Inflammatory macrophage (primary cell): ENCODE results near the gene CTDP1.
"Not testable (repeated sequence)": the region's sequence is repeated elsewhere in the genome, so short reads cannot be mapped to it uniquely, and the experiment has no call there.

Experiments
- DNase-seq, 2 donors: peaks; one replicate each; pipeline ENCODE4 v3.0.0-alpha.2; 2020 to 2022

Gene CTDP1

DNA sequence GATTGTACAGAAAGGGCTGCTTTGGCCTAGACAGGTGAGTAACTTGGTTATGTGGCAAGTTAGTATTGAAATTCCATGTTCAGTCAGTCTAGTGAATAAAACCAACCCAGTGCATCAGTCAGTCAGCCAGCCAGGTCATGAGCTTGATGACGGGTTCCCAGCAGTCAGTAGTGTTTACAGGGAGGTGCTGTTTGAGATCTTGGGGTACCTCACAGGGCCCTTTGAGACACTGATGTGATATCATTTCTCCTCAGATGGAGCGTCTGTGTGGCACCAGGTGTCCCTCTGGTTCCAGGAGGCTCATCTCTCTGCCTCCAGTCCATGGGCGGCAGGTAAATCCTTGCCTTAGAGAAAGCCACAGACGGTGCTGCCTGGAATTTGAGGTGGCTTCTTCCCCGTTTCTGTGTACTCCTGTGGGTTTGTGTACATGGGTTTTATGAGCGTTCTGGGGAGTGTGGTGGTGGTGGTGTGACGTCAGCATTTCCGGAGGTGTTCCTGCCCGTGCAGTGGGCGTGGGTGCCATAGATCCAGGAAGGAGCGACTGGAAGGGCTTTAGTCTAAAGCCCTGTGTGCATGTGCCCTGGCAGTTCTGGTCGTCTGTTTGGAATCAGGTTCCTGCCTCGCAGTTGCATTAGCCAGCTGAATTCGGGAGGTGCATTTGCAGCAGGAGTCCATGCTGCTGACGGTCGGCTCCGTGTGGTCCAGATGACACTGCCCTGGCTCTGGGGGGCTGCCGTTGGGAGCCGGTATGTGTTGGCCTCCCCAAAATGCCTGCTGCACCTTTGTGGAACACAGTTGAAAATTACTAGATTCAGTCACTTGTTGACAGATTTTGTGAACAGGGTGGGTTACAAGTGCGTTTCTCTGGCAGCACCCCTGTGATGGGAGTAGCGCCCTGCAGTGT is 2.1 kb downstream of the CTDP1 start:
- peak; percentile 57 to 63 for DNase-seq

DNA sequence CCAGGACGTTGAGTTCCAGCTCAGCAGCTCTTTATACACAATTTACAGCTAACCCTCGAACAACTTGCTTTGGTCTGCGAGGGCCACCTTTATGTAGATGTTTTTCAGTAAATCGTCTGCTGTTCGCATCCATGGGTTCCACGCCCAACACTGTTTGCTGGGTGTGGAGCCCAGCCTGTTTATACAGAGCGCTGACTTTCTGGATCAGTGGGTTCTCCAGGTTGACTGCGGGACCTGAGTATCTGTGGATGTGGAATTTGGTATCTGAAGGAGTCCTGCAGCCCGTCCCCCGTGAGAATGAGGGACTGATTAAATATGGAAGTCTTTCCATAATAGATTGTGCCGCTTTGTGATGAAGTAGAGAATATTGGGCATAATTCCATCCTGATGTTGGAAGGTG is 2.9 kb downstream of the CTDP1 start:
- DNase-seq: no peak

DNA sequence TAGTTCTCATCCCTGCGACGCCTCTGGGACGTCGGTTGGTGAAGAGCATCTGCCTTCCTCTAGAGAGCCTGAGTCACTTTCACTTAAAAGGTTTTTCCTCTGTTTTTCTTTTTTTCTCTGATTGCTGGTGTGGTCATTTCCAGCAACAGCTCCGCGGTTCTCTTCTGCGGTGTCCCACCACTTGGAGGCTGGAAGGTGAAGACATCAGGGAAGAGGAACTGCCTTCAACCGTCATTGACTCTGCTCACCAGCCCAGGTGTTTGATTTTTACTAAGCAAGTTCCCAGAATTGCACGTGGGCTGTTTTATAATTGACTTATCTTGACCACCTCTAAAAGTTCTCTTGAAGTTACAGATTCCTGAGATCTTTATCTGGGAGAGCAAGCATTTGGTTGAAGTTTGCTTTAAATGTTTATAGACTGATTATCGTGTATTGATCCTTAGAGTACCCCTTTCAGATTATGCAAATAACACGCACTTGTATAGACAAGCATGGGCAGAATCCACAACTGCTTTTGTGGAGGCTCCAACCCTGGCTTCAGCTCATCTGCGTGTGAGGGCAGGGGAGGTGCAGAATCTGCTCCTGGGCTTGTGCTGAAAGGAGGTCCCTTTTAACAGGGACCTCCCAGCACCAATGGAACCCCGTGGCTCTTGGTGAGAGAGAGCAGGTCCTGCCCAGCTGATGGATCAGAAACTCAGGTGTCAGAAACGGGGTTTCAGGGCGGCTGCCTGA is 3.5 kb downstream of the CTDP1 start:
- DNase-seq: peak in 1 of 2 donors; percentile 16

DNA sequence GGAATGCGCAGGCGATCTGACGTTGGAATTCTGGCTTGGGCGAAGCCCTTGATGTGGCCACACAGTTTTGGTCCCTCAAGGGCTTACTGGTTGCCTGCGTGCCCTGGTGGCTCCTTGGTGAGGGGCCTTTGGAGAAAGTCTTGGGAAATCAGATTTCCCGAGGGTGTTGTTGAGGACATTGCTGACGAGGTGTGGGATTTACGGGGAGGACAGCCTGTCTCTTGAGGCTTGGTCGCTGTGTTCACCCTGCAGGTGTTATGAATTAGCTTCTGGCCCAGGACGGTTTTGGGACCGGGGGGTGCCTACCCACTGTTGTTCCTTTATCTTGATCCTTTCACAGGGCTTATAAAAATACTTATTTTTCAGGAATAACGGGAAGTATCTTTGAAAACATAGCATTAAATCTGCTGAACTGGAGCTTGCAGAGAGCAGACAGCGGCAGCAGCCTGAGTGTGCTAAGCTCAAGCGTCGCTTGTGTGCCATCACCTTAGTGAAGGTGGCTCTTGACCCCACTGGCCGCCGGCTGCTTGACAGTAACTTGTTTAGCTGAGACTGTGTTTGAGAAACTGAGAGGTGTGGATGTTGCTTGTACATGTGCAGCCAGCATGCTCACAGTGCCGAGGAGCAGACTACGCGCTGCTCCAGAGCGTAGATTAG is 4.2 kb downstream of the CTDP1 start:
- DNase-seq: no peak

DNA sequence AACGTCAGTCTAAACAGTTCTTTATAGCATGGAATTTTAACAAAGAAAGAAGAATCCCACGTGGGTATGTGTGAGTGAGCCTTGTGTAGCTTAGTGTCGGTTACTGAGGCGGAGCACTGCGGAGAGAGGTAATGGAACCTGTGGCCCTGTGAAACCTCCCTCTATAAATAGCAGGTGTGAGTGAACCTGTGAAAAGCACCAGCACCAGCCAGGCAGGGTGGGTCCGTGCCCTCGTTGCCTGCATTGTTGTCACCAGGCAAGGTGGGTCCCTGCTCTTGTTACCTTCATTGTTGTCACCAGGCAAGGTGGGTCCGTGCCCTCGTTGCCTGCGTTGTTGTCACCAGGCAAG is 4.7 kb downstream of the CTDP1 start:
- DNase-seq: no peak

DNA sequence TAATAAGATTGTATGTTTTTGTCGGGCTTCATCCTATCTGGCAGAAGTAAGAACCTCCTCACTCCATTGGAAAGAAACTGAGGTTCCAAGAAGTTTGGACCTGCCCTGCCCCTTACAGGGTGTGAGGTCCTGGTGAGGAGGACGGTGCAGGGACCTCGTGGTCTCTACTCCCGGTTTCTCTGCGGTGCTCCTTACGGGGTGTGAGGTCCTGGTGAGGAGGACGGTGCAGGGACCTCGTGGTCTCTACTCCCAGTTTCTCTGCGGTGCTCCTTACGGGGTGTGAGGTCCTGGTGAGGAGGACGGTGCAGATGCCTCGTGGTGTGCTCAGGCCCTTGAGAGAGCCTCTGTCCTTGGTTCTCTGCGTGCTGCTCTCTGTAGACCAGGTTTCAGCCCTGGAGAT is 5.2 kb downstream of the CTDP1 start:
- DNase-seq: no peak

DNA sequence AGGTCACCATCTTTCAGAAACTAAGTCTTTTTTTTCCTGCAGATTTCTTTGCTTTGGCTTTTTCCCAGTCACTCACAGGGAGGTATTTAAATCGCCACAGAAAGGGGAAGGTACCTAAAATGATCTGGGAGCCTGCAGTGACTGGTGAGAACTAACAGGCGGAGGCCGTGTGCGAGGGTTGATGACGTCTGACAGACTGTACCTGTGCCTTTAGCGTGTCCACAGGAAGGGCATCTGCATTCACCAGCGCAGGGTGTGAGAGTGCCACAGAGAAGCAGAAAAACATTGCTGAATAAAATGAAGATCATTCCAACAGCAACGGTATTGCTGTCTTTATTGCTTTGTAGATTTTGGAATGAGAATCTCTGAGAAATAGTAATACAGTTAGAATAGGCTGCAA is 5.7 kb downstream of the CTDP1 start:
- DNase-seq: no peak

DNA sequence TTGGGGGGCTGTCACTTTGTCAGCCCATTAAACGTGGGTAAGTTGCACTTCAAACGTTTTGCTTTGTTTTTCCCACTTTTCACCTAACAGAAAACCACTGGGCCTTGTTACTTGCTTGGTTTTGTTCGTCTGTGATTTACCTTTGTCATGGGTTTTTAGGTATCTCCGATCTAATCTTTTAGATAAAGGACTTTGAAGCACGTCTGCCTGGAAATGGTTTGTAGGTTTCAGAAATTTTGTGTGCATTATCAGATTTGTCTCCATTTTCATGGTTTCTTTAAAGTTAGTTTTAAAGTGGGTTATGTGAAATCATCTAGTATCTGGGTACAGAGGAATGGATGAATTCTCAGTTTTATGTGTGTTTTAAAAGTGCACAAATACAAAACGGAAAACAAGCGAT is 6.4 kb downstream of the CTDP1 start:
- DNase-seq: no peak

DNA sequence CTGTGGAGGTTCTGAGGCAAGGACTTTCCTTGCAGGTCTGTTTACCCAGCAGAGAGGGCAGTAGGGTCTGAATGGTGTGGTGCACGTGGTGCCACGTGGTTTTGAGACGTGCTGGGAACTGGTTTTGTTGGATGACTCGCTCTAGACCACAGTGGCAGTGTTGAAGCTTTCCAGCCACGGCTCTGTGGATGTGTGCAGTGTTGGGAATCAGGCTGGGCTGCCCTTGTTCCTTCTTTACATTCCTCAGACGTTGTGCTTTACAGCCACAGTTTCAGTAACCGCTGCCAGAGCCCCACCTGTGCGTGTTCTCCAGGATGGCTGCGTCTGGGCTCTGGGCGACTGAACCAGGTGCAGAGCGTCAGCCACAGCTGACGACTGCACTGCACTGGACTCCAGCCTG is 8.2 kb downstream of the CTDP1 start:
- no peak for DNase-seq

DNA sequence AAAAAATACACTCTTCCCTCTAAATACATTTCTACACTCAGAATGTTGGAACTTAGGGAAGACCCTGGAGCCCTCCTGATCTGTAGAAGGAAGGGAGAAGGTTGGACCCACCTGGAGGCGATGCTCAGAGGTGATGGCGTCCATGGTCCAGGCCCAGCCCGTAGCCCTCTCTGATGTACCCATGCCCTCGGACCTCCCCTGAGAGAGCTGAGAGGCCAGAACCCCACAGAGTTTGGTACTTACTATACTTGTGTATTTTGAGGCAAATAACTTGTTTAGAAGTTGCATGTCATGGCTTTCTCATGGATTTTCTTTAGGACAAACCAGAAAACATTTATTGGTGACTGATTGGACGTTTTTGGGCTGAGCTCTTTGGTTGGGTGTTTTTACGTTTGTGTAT is 10.5 kb downstream of the CTDP1 start:
- DNase-seq: no peak

DNA sequence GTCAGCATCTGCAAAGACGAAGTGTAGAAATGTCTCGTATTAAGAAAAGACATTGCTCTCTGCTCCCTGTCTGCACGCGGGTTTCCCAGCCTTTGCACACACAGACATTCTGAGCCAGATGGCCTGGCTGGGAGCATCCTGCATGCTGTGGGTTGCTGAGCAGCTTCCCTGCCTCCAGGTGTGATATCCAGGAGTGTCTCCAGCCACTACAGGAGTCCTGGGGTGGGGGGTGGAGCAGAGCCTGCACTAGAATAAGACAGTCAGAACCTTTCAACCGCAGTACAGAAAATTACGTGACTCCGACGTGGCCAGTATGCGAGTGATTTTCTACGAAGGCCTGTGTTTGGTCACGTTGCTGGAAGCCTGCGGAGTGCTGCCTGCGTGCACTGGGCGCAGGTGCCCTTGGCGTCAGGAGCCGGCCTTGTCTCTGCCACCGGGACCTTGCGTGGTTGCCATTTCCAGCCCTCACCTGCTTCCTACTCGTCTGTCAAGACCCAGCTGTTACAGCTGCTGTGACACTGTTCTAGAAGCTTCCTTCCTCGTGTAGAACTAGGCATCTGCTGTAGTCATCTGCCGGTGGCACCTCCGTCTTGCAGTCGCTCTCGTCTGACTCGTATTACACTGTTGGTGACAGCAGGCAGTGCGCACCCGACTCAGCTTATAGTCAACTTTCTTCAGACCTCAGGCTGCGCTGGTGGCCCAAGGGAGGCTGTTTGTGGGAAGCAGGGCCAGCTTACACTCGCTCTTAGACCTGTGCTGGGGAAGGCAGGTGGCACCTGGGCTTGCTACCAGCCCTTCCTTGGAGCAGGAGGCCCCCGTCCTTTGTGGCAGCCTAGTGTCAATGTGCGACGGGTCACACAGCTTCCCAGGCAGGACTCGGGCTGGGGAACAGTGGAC is 11.2 kb downstream of the CTDP1 start:
- DNase-seq: no peak

DNA sequence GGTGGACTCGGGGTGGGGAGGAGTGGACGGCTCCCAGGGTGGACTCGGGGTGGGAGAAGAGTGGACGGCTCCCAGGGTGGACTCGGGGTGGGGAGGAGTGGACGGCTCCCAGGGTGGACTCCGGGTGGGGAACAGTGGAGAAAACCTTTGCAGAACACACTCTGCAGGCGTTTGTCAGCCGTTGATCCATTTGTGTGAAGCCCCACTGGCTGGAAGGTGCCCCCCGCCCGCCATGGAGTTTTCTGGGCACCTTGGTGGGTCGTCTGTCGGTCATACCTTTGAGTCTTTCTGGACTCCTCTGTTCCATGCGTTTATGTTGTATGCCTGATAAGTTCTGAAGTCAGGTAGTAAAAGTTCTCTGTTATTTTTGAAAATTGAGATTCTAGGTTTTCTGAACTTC is 12.5 kb downstream of the CTDP1 start:
- DNase-seq: no peak

DNA sequence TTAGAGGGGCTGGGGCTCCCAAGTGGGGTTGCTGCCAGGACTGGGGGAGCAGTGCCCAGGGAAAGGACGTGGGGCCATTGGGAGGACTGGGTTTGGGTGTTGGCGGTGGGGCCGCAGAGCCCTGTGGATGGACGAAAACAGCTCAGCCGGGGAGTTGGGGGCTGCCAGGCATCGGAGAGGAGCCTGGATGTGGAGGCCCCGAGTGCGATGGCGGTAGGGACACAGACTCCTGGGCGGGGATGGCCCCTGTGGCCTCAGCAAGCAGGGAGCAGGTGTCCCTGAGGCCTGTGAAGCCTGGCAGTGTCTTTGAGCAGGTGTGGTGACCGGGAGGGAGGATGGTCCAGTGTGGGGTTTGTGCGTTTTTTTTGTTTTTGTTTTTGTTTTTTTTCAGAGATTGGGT is 13.3 kb downstream of the CTDP1 start:
- no peak for DNase-seq

DNA sequence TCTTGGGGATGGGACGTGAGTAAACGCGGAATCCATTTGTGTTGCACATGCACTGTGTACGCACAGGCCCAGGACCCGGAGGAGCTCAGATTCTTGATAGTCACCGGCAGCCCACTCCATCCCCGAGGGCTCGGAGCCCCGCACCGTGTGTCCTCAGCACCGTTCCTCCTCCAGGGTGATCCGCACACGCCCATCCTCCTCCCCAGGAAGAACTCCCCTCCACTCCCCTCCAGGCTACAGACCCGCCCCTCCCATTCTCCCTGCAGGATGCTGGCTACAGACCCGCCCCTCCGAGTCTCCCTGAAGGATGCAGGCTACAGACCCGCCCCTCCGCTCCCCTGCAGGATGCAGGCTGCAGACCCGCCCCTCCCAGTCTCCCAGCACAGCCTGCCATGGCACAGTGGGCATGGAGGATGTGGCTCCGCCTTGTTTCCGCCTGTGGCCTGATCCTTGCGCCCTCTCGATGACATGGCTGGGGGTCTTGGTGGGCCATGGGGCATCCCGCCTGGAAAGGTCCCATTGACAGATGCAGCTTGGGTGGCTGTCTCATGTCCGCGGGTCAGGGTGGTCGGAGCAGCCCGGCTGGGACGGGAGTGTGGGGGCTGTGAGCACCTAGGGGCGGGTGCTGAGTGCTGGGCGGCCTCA is 14.1 kb downstream of the CTDP1 start:
- no peak for DNase-seq

DNA sequence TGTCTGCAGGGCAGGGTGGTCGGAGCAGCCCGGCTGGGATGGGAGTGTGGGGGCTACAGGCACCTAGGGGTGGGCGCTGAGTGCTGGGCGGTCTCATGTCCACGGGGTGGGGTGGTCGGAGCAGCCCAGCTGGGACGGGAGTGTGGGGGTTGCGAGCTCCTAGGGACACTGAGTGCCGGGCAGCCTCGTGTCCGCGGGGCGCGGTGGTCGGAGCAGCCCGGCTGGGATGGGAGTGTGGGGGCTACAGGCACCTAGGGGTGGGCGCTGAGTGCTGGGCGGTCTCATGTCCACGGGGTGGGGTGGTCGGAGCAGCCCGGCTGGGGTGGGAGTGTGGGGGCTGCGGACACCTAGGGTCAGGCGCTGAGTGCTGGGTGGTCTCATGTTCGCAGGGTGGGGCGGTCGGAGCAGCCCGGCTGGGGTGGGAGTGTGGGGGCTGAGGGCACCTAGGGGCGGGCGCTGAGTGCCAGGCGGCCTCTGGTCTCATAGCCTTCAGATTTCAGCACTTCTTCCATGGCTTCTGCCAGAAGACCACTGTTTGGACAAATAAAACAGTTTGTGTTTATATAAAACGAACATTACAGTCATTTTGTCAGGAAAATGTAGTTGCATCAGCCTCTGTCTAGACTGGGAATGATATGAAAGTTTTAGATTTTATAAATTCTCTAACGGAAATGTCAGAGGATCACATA is 14.7 kb downstream of the CTDP1 start:
- not testable (repeated sequence) for DNase-seq

DNA sequence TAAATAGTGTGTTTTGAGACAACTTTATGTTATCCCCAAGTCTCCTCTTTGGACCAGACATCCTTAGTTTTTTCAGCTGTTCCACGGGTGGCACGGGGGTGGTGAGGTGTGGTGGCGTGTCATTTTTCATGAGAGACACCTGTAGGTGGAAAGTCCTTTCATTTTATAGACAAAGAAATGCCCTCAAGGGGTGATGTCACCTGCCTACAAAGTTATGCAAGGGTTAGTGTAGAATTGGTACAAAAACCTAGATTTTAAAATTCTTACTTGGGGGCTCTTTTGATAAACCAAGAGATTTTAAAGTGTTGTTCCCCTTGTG is 15.3 kb downstream of the CTDP1 start:
- no peak for DNase-seq

DNA sequence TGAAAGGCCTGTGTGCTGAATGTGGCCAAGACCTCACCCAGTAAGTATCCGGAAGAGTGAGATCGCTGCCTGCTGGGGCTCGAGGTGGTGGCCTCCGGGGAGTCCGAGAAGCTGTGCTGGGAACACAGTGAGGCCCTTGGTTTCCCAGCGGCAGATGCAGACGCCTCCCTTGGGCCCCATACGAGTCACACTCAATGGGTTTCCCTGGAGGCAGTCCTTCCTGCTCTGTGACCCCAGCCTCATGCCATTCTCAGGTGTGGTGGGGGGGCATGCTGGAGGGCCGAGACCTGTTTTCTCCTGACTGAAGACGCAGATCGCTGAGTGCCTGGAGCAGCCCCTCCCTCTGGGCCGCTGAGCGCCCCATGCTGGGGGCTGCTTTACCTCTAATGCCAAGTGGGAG is 15.7 kb downstream of the CTDP1 start:
- no peak for DNase-seq

DNA sequence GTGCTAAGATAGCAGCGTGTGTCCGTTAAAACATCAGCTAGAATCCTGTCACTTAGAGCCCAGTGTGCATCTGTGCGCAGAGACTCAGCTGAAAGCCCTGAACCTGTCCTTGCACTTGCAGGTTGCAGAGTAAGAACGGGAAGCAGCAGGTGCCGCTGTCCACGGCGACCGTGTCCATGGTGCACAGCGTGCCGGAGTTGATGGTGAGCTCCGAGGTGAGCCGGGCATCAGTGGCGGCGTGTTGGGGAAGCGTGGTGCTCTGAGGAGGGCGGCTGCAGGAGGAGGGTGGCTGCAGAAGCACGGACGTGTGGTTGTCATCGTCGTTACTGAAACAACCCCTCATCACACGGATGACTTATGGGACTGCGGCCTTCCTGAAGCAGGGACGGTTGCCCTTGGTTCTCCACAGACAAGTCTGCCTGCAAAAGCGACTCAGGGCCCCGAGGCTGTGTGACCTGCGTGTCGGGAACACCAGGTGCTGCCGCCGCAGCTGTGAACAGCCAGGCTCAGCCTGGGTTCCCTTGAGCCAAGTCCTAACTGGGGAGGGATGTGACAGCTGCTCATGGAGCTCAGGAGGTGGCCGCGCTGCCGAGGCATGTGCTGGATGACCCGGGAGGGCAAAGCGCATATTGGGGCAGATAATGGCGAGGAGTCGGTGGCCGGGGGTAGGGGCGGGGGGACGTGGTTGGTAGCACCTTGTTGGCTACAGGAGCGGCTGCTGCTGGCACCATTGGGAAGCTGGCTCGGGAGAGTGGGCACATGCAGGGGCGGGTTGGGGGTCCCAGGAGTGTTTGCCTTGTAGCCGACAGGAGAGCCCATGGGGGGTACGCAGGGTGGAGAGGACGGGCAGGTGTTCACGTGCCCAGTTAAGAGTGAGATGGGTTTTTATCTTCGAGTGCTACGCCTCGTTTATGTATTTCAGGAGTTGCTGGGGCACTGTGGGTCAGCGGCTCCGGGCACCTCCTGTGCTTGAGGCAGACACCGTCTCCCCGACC is 16.6 kb downstream of the CTDP1 start:
- no peak for DNase-seq

DNA sequence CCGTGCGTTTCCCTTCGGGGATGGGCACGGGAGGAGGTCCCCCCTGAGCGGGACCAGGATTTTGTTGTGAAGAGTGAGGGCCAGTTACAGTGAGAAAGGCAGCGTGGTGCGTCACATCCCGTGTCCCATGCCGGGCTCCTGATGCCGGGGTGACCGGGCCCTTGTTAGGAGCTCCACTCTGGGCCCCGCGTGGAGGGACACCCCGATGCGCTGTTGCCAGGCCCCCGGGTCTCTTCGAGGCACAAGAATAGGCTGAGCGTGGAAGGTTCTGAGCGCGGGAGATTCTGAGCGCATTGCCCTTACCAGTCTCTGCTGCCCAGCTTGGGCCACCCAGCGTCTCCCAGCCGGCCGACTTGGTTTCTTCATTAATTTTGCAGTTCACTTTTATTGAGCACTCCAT is 17.6 kb downstream of the CTDP1 start:
- no peak for DNase-seq

DNA sequence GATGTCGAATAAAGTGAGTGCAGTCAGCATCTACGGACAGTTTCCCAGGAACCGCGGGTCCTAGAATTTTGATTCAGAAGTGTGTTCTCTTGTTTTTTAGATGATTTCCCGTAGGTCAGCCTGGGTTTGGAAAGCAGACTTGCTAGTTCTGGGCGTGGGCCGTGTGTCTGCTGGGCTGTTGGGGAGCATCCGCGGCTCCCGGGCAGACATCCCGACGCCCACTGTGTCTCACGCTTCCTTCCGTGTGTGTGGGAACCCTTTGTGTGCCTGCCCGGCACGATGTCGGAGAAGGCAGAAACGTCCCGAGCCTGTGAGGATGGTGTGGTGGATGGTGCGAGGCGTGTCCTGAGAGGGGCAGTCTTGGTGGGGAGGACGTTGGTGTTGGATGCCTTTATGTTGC is 18.4 kb downstream of the CTDP1 start:
- no peak for DNase-seq
